Measurements from ENCODE around the gene SPRED2. TPM values are rescaled to one million over a fixed set of nuclear protein-coding genes. Genes with fewer than 3 reads are reported as not detected.

The SPRED2 gene
- total and polyA plus RNA-seq, 11 donors = 7.0 to 24.4 (median 16.1) TPM

GRCh38 chr2:65456064-65456463, 23.7 kb upstream of the SPRED2 start:
- ATAC-seq = no peak
- Histone ChIP-seq H3K4me3 (no peak overlapping the region), H3K9me3 (no peaks in the 10 kb centered on the region), H3K4me1 (no peaks in the 10 kb centered on the region), H3K36me3 (no peaks in the 10 kb centered on the region), H3K27ac (no peak overlapping the region), H3K27me3 (no peaks in the 10 kb centered on the region)
- DNase-seq = no peak
- intact Hi-C loops (cut with DNase I) = loop anchor here in 1 of 10 donors (5.0 kb wide), 1 partner anchor 76 kb away; no protein-coding TSS in a partner anchor
- TF ChIP-seq CTCF (IDR thresholded peaks at IDR 0.05) (no peak), POLR2A (IDR thresholded peaks at IDR 0.05) (no peak)

GRCh38 chr2:65453916-65454315, 21.5 kb upstream of the SPRED2 start:
- intact Hi-C loops (cut with DNase I) = no loop called here
- no peaks in the 10 kb centered on the region for H3K9me3 ChIP-seq
- no peaks in the 10 kb centered on the region for H3K36me3 ChIP-seq
- no peaks in the 10 kb centered on the region for H3K27me3 ChIP-seq
- DNase-seq (no peak), ATAC-seq (no peak)
- no peak overlapping the region for H3K27ac ChIP-seq
- H3K4me3 ChIP-seq = no peak overlapping the region
- no peak for TF ChIP-seq POLR2A (IDR thresholded peaks at IDR 0.05)
- TF ChIP-seq CTCF (IDR thresholded peaks at IDR 0.05) = no peak
- H3K4me1 ChIP-seq = no peaks in the 10 kb centered on the region
- WGBS, 4 donors = 97 to 100% (median 99%) methylated on average over 1 of the region's 1 CpG

GRCh38 chr2:65452150-65452895, 19.9 kb upstream of the SPRED2 start:
- Histone ChIP-seq H3K9me3 (peaks cover 0 to 6% (median 0%) of the 10 kb centered on the region in 12 donors), H3K4me3 (no peak overlapping the region), H3K4me1 (no peaks in the 10 kb centered on the region), H3K36me3 (no peaks in the 10 kb centered on the region), H3K27me3 (no peaks in the 10 kb centered on the region), H3K27ac (no peak overlapping the region)
- 54 to 73% (median 63%) methylated on average over 5 of the region's 5 CpGs for WGBS, 4 donors
- intact Hi-C loops (cut with DNase I) = no loop called here
- ATAC-seq (no peak), DNase-seq (no peak)
- TF ChIP-seq CTCF (IDR thresholded peaks at IDR 0.05) = no peak
- TF ChIP-seq POLR2A (IDR thresholded peaks at IDR 0.05) = no peak

- Histone ChIP-seq H3K36me3 (no peaks in the 10 kb centered on the region), H3K9me3 (peaks cover 0 to 6% (median 0%) of the 10 kb centered on the region in 12 donors), H3K4me1 (no peaks in the 10 kb centered on the region), H3K27ac (no peak overlapping the region), H3K4me3 (no peak overlapping the region), H3K27me3 (no peaks in the 10 kb centered on the region)
- ATAC-seq (no peak), DNase-seq (no peak)
- intact Hi-C loops (cut with DNase I) = no loop called here
- TF ChIP-seq CTCF (IDR thresholded peaks at IDR 0.05) (no peak), POLR2A (IDR thresholded peaks at IDR 0.05) (no peak)
- WGBS, 4 donors = 47 to 63% (median 58%) methylated on average over 1 of the region's 1 CpG
Measured at GRCh38 chr2:65450810-65451209, 18.4 kb upstream of the SPRED2 start.
